Fibroblast of lung (primary cell): ENCODE measurements around the gene TMEM120A. TPM values are rescaled to one million over a fixed set of nuclear protein-coding genes. Genes with fewer than 3 reads are reported as not detected.

Experiments
- DNase-seq, 2 donors: peaks; one replicate each; pipeline versions ENCODE4 v3.0.0 to v3.0.0-alpha.2; 2010; ENCODE audit warnings: low read depth in 2 of 2
- H2AFZ ChIP-seq: 2 replicates; pipeline ENCODE4 v1.5.1; 2012; ENCODE audit warnings: low read length, control low read depth, inconsistent platforms
- H3K27ac ChIP-seq: 2 replicates; pipeline ENCODE4 v1.5.1; 2011; ENCODE audit warnings: low read length, control low read depth; ENCODE audit not compliant: insufficient read depth
- H3K27me3 ChIP-seq: 2 replicates; pipeline ENCODE4 v1.5.1; 2011; ENCODE audit warnings: mild to moderate bottlenecking, low read length; ENCODE audit not compliant: control insufficient read depth, insufficient read depth
- H3K36me3 ChIP-seq: 2 replicates; pipeline ENCODE4 v1.5.1; 2011; ENCODE audit warnings: low read length; ENCODE audit not compliant: control insufficient read depth, insufficient read depth
- H3K4me1 ChIP-seq: 2 replicates; pipeline ENCODE4 v1.5.1; 2011; ENCODE audit warnings: low read length; ENCODE audit not compliant: control insufficient read depth, insufficient read depth; ENCODE audit errors: extremely low read depth
- H3K4me2 ChIP-seq: 2 replicates; pipeline ENCODE4 v1.5.1; 2011; ENCODE audit warnings: low read length, control low read depth; ENCODE audit not compliant: insufficient read depth; ENCODE audit errors: extremely low read depth
- H3K4me3 ChIP-seq, 4 experiments: fragments of 200-600 bp in 1 of 4; sonication (generic) in 1 of 4; replicated peaks in 1 of 4; 2 replicates each; pipeline ENCODE4 v1.5.1; 2011 to 2016; ENCODE audit warnings: low read length in 4 of 4, low read depth in 3 of 4, mild to moderate bottlenecking in 3 of 4, control low read depth in 2 of 4, inconsistent platforms in 1 of 4, mixed read lengths in 1 of 4; ENCODE audit not compliant: insufficient read depth in 1 of 4; ENCODE audit errors: control extremely low read depth in 1 of 4
- H3K79me2 ChIP-seq: 2 replicates; pipeline ENCODE4 v1.5.1; 2012; ENCODE audit warnings: mild to moderate bottlenecking, low read length, inconsistent platforms; ENCODE audit not compliant: control insufficient read depth, insufficient read depth
- H3K9ac ChIP-seq: 2 replicates; pipeline ENCODE4 v1.5.1; 2011; ENCODE audit warnings: mild to moderate bottlenecking, low read length, control low read depth; ENCODE audit not compliant: insufficient read depth
- H3K9me3 ChIP-seq: 2 replicates; pipeline ENCODE4 v1.5.1; 2012; ENCODE audit warnings: low read depth, low read length; ENCODE audit not compliant: control insufficient read depth, insufficient read depth
- H4K20me1 ChIP-seq: 2 replicates; pipeline ENCODE4 v1.5.1; 2011; ENCODE audit warnings: low read length; ENCODE audit not compliant: control insufficient read depth, insufficient read depth; ENCODE audit errors: extremely low read depth
- EZH2 ChIP-seq: IDR thresholded peaks from 2 replicates; pipeline ENCODE4 v1.5.1; 2012; ENCODE audit warnings: low read length, control low read depth, mild to moderate bottlenecking; ENCODE audit errors: missing control alignments
- polyA plus RNA-seq, 2 donors: library from polyadenylated mRNA; depleted of rRNA in 1 of 2; stranded (reverse) in 1 of 2; unstranded in 1 of 2; fragments of >200 nt; gene quantifications; 2 replicates each; pipeline ENCODE4 v1.2.1, GENCODE V29; 2011 to 2012; ENCODE audit warnings: missing spikeins in 1 of 2
- total RNA-seq: library from RNA; depleted of rRNA; stranded (reverse); fragments of >200 nt; gene quantifications from 2 replicates; pipeline ENCODE4 v1.2.1, GENCODE V29; 2014
- TF ChIP-seq, protein P1 (sequence below), 2 donors: IDR thresholded peaks in 1 of 2; conservative IDR thresholded peaks in 1 of 2; 1 replicate in 1 of 2; 2 replicates in 1 of 2; pipeline ENCODE4 v1.5.1; 2011 to 2012; ENCODE audit warnings: low read length in 2 of 2, control low read depth in 1 of 2, inconsistent platforms in 1 of 2, low read depth in 1 of 2, mild to moderate bottlenecking in 1 of 2

The TMEM120A gene
- total and polyA plus RNA-seq, 2 donors (not counting 1 experiment from before 2014, with no cell fraction given), result 56.1 to 62.3 TPM

DNA sequence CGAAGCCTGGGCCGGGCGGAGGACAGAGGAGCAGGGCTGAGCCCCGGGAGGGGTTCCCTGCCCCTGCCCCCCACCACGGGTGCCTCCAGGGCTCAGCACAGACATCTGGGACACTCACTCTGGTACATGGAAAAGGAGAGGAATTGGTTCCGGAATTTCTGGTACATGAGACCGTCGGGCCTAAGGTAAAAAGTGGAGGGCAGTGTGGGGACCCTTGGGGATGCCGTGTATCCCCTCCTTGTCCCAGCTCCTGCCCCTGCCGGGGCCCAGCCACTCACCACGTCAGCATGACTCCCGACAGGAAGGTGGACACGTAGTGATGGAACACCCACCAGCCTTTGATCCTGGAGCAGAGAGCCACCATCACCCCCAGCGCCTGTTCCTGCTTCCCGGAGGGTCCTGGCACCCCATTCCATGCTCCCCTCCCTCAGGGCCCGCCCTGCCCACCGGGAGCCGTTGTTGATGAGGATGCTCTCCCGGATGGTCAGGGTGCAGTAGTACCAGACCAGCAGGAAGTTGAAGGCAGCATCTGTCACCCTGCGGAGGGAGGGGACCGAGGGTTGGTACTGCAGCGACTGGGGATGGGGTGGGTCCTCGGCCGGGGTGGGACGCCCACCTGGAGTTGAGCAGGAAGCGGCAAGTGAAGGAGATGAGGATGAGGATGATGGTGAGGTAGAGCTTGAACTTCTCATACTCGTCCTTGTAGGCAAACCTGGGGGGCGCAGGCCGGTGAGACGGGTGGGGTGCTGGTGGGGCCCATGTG, 6.4 kb downstream of the TMEM120A start:
- no peak overlapping the region for H3K4me2 ChIP-seq
- peaks cover 31% of the 10 kb centered on the region for H3K36me3 ChIP-seq
- DNase-seq, result no peak
- H3K79me2 ChIP-seq, result no peaks in the 10 kb centered on the region
- no peaks in the 10 kb centered on the region for H3K27me3 ChIP-seq
- H4K20me1 ChIP-seq, result no peaks in the 10 kb centered on the region
- H3K9me3 ChIP-seq, result no peaks in the 10 kb centered on the region
- TF ChIP-seq EZH2, result no peak
- TF ChIP-seq, protein P1, sequence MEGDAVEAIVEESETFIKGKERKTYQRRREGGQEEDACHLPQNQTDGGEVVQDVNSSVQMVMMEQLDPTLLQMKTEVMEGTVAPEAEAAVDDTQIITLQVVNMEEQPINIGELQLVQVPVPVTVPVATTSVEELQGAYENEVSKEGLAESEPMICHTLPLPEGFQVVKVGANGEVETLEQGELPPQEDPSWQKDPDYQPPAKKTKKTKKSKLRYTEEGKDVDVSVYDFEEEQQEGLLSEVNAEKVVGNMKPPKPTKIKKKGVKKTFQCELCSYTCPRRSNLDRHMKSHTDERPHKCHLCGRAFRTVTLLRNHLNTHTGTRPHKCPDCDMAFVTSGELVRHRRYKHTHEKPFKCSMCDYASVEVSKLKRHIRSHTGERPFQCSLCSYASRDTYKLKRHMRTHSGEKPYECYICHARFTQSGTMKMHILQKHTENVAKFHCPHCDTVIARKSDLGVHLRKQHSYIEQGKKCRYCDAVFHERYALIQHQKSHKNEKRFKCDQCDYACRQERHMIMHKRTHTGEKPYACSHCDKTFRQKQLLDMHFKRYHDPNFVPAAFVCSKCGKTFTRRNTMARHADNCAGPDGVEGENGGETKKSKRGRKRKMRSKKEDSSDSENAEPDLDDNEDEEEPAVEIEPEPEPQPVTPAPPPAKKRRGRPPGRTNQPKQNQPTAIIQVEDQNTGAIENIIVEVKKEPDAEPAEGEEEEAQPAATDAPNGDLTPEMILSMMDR (conservative IDR thresholded peaks at IDR 0.05 in 1 of 2, IDR thresholded peaks at IDR 0.05 in 1 of 2; ENCODE audit: low read depth in 1 of 2, low read length in 2 of 2), result no peak
- no peak overlapping the region for H2AFZ ChIP-seq
- H3K4me3 ChIP-seq, result no peak overlapping the region
- H3K27ac ChIP-seq, result no peak overlapping the region
- no peak overlapping the region for H3K9ac ChIP-seq
- H3K4me1 ChIP-seq, result no peaks in the 10 kb centered on the region

DNA sequence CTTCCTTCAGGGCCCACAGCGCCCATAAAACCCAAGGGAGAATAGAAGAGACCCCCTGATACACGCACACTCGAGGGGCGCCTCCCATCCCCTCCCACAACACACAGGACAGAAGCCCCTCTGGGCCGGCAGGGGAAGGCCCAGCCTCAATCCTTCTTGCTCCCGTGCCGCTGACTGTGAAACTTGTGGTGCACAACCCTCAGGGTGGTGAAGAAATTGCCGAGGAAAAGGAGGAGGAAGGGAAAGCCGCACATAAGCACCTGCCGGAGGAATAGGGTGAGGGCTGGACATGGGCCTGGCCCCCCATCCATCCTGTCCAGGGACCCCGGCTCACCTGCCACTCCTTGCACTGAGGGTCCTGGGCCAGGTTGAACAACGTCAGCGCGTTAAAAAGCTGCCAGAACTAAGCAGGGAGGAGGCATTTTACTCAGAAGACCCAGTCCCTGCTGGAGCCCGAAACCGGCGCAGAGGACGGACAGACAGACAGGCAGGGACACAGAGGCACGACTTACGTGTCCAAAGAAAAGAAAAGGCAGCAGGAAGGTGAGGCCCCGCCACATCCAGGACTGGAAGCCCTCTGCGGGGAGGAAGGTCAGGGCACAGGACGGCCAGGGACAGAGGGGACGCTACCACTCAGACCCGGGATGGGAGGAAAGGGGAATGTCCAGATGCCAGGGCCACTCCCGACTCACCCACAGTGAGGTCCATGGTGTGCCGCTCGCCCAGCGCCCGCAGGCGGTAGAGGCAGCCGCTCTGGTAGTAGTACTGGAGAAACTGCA, 7.2 kb downstream of the TMEM120A start:
- TF ChIP-seq EZH2, result no peak
- TF ChIP-seq, protein P1 (conservative IDR thresholded peaks at IDR 0.05 in 1 of 2, IDR thresholded peaks at IDR 0.05 in 1 of 2; ENCODE audit: low read depth in 1 of 2, low read length in 2 of 2), result no peak

DNA sequence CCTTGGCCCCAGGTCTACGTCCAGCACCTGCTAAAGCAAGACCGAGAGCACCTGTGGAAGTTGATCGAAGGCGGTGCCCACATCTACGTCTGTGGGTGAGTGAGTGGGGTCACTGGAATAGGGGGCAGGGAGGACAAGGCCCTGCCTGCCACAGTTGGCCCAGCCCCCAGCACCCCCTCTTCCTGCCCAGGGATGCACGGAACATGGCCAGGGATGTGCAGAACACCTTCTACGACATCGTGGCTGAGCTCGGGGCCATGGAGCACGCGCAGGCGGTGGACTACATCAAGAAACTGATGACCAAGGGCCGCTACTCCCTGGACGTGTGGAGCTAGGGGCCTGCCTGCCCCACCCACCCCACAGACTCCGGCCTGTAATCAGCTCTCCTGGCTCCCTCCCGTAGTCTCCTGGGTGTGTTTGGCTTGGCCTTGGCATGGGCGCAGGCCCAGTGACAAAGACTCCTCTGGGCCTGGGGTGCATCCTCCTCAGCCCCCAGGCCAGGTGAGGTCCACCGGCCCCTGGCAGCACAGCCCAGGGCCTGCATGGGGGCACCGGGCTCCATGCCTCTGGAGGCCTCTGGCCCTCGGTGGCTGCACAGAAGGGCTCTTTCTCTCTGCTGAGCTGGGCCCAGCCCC, 8.1 kb downstream of the TMEM120A start:
- H3K9me3 ChIP-seq, result no peaks in the 10 kb centered on the region

More for the DNA sequence above, 7.2 kb downstream of the TMEM120A start:
- H3K4me2 ChIP-seq, result no peak overlapping the region
- H3K9me3 ChIP-seq, result no peaks in the 10 kb centered on the region
- no peak for DNase-seq
- no peaks in the 10 kb centered on the region for H3K79me2 ChIP-seq
- no peaks in the 10 kb centered on the region for H3K27me3 ChIP-seq
- H3K36me3 ChIP-seq, result peaks cover 33% of the 10 kb centered on the region
- H4K20me1 ChIP-seq, result no peaks in the 10 kb centered on the region
- H3K9ac ChIP-seq, result no peak overlapping the region
- no peak overlapping the region for H3K4me3 ChIP-seq
- H2AFZ ChIP-seq, result no peak overlapping the region
- no peaks in the 10 kb centered on the region for H3K4me1 ChIP-seq
- no peak overlapping the region for H3K27ac ChIP-seq

More for the DNA sequence above, 8.1 kb downstream of the TMEM120A start:
- Histone ChIP-seq H3K27ac (no peak overlapping the region), H3K4me3 (no peak overlapping the region), H3K79me2 (no peaks in the 10 kb centered on the region), H2AFZ (no peak overlapping the region), H3K4me1 (no peaks in the 10 kb centered on the region), H3K27me3 (no peaks in the 10 kb centered on the region), H3K9ac (no peak overlapping the region), H3K4me2 (no peak overlapping the region), H3K36me3 (peaks cover 36% of the 10 kb centered on the region), H4K20me1 (no peaks in the 10 kb centered on the region)
- TF ChIP-seq, protein P1 (conservative IDR thresholded peaks at IDR 0.05 in 1 of 2, IDR thresholded peaks at IDR 0.05 in 1 of 2; ENCODE audit: low read depth in 1 of 2, low read length in 2 of 2), result no peak
- TF ChIP-seq EZH2, result no peak
- DNase-seq, result no peak
